Keratinocyte (primary cell): ENCODE results near the gene KRT1. TPM values are rescaled to one million over a fixed set of nuclear protein-coding genes. Genes with fewer than 3 reads are reported as not detected.

Experiments used
- DNase-seq: peaks from one replicate; pipeline ENCODE4 v3.0.0-alpha.2; 2011; ENCODE audit warnings: low read depth, missing footprints, low spot score
- FAIRE-seq: peaks from 2 replicates; lab custom pipeline; 2011; peaks lifted over from hg19 to GRCh38; lab: Jason Lieb, UNC
- H2AFZ ChIP-seq: 2 replicates; pipeline ENCODE4 v1.6.0; 2012; ENCODE audit warnings: low read length, control low read depth, inconsistent platforms; ENCODE audit not compliant: control insufficient read depth
- H3K27ac ChIP-seq: 2 replicates; pipeline ENCODE4 v1.5.1; 2011; ENCODE audit warnings: low read length; ENCODE audit not compliant: control insufficient read depth, insufficient read depth
- H3K27me3 ChIP-seq: 3 replicates; pipeline ENCODE4 v1.6.0; 2011; ENCODE audit warnings: low read length; ENCODE audit not compliant: control insufficient read depth, insufficient read depth; ENCODE audit errors: extremely low read depth
- H3K36me3 ChIP-seq, 2 experiments: 2 replicates in 1 of 2; 3 replicates in 1 of 2; pipeline ENCODE4 v1.5.1; 2011; ENCODE audit warnings: low read length in 2 of 2, mild to moderate bottlenecking in 1 of 2; ENCODE audit not compliant: control insufficient read depth in 2 of 2, insufficient read depth in 2 of 2; ENCODE audit errors: extremely low read depth in 1 of 2
- H3K4me1 ChIP-seq: 3 replicates; pipeline ENCODE4 v1.5.1; 2011; ENCODE audit warnings: low read length; ENCODE audit not compliant: control insufficient read depth, insufficient read depth; ENCODE audit errors: extremely low read depth
- H3K4me2 ChIP-seq: 3 replicates; pipeline ENCODE4 v1.6.0; 2011; ENCODE audit warnings: low read depth, low read length; ENCODE audit not compliant: control insufficient read depth, insufficient read depth; ENCODE audit errors: extremely low read depth
- H3K4me3 ChIP-seq, 3 experiments: fragments of 200-600 bp in 1 of 3; sonication (generic) in 1 of 3; 2 replicates in 2 of 3; 3 replicates in 1 of 3; pipeline ENCODE4 v1.5.1; 2011 to 2016; ENCODE audit warnings: low read length in 3 of 3, mild to moderate bottlenecking in 3 of 3, control low read depth in 2 of 3, inconsistent platforms in 1 of 3, low read depth in 1 of 3, mixed read lengths in 1 of 3, mixed run types in 1 of 3, moderate library complexity in 1 of 3; ENCODE audit not compliant: control insufficient read depth in 2 of 3, insufficient read depth in 2 of 3; ENCODE audit errors: extremely low read depth in 1 of 3
- H3K79me2 ChIP-seq: 2 replicates; pipeline ENCODE4 v1.6.0; 2012; ENCODE audit warnings: low read length; ENCODE audit not compliant: control insufficient read depth, insufficient read depth
- H3K9ac ChIP-seq: 3 replicates; pipeline ENCODE4 v1.6.0; 2011; ENCODE audit warnings: low read length; ENCODE audit not compliant: control insufficient read depth, insufficient read depth; ENCODE audit errors: extremely low read depth
- H3K9me1 ChIP-seq: 3 replicates; pipeline ENCODE4 v1.6.0; 2011; ENCODE audit warnings: low read length; ENCODE audit not compliant: control insufficient read depth, insufficient read depth; ENCODE audit errors: extremely low read depth
- H3K9me3 ChIP-seq: 2 replicates; pipeline ENCODE4 v1.5.1; 2012; ENCODE audit warnings: low read depth, low read length; ENCODE audit not compliant: control insufficient read depth
- H4K20me1 ChIP-seq: 3 replicates; pipeline ENCODE4 v1.6.0; 2011; ENCODE audit warnings: low read length; ENCODE audit not compliant: control insufficient read depth, insufficient read depth; ENCODE audit errors: extremely low read depth
- CTCF ChIP-seq, 3 experiments: IDR thresholded peaks in 1 of 3; conservative IDR thresholded peaks in 1 of 3; optimal IDR thresholded peaks in 1 of 3; 2 replicates in 2 of 3; 3 replicates in 1 of 3; pipeline versions ENCODE3 to v1.5.1; 2011; ENCODE audit warnings: low read length in 3 of 3, mild to moderate bottlenecking in 3 of 3, moderate library complexity in 2 of 3, control low read depth in 1 of 3, inconsistent platforms in 1 of 3; ENCODE audit not compliant: insufficient read depth in 2 of 3; ENCODE audit errors: extremely low read depth in 1 of 3
- EZH2 ChIP-seq: IDR thresholded peaks from one replicate; pipeline ENCODE4 v1.6.1; 2012; ENCODE audit warnings: inconsistent platforms, mild to moderate bottlenecking, low read length, moderate library complexity
- dilution Hi-C: fragments of 300-500 bp; cut with MboI; formaldehyde crosslinking; loops from one replicate; pipeline ENCODE4 v1.7.0; 2020; ENCODE audit warnings: low sequenced_read_pairs; ENCODE audit not compliant: extremely low pct_ligation_motif_present
- polyA plus RNA-seq, 5 experiments: library from polyadenylated mRNA; depleted of rRNA in 3 of 5; stranded (reverse) in 3 of 5; stranded (forward) in 1 of 5; unstranded in 1 of 5; fragments of >200 nt; gene quantifications; 1 replicate in 1 of 5; 2 replicates in 3 of 5; 3 replicates in 1 of 5; pipeline versions ENCODE4 v1.2.1 to v1.2.3, GENCODE V29; 2011 to 2012; ENCODE audit warnings: missing spikeins in 2 of 5, low read depth in 1 of 5, low replicate concordance in 1 of 5

KRT1 gene
- polyA plus RNA-seq, 1 donor (not counting 4 experiments of a cell fraction or from before 2014, with no cell fraction given): 92.2 TPM

GRCh38 chr12:52679875-52680274, 332 bp downstream of the KRT1 start:
- Histone ChIP-seq H3K9me3 (no peaks in the 10 kb centered on the region), H3K79me2 (no peaks in the 10 kb centered on the region), H3K4me1 (no peaks in the 10 kb centered on the region), H3K9ac (no peak overlapping the region), H3K9me1 (no peaks in the 10 kb centered on the region), H3K27me3 (peaks cover 32% of the 10 kb centered on the region), H3K4me3 (no peak overlapping the region), H3K27ac (no peak overlapping the region), H4K20me1 (no peaks in the 10 kb centered on the region), H3K36me3 (no peaks in the 10 kb centered on the region), H2AFZ (no peak overlapping the region), H3K4me2 (no peak overlapping the region)
- dilution Hi-C loops: no loop called here
- DNase-seq: no peak
- FAIRE-seq: no peak
- TF ChIP-seq EZH2: no peak
- no peak for TF ChIP-seq CTCF (optimal IDR thresholded peaks at IDR 0.05 in 1 of 3, IDR thresholded peaks at IDR 0.05 in 1 of 3, conservative IDR thresholded peaks at IDR 0.05 in 1 of 3; ENCODE audit: extremely low read depth in 1 of 3, insufficient read depth in 2 of 3, low read length in 3 of 3)

GRCh38 chr12:52677671-52678070, 2.5 kb downstream of the KRT1 start:
- no peak for FAIRE-seq
- no peak for DNase-seq
- Histone ChIP-seq H2AFZ (no peak overlapping the region), H3K4me2 (no peak overlapping the region), H3K36me3 (no peaks in the 10 kb centered on the region), H3K9me1 (no peaks in the 10 kb centered on the region), H3K9ac (no peak overlapping the region), H3K4me3 (no peak overlapping the region), H3K27me3 (peaks cover 25% of the 10 kb centered on the region), H3K79me2 (no peaks in the 10 kb centered on the region), H3K9me3 (no peaks in the 10 kb centered on the region), H4K20me1 (no peaks in the 10 kb centered on the region), H3K4me1 (peaks cover 2% of the 10 kb centered on the region), H3K27ac (no peak overlapping the region)
- TF ChIP-seq CTCF (optimal IDR thresholded peaks at IDR 0.05 in 1 of 3, IDR thresholded peaks at IDR 0.05 in 1 of 3, conservative IDR thresholded peaks at IDR 0.05 in 1 of 3; ENCODE audit: extremely low read depth in 1 of 3, insufficient read depth in 2 of 3, low read length in 3 of 3) (no peak), EZH2 (no peak)
- dilution Hi-C loops: no loop called here
